Skeletal muscle cell (primary cell): Measurements from ENCODE around the gene PCBP3.
"Not testable (repeated sequence)": the region's sequence is repeated elsewhere in the genome, so short reads cannot be mapped to it uniquely, and the experiment has no call there.

Experiments
- DNase-seq: peaks from one replicate; pipeline ENCODE4 v3.0.0-alpha.2; 2010; ENCODE audit warnings: low read depth
- H3K4me3 ChIP-seq: 2 replicates; pipeline ENCODE4 v1.5.1; 2011; ENCODE audit warnings: low read depth, mild to moderate bottlenecking, control low read depth, low read length, moderate library complexity

Gene PCBP3

DNA sequence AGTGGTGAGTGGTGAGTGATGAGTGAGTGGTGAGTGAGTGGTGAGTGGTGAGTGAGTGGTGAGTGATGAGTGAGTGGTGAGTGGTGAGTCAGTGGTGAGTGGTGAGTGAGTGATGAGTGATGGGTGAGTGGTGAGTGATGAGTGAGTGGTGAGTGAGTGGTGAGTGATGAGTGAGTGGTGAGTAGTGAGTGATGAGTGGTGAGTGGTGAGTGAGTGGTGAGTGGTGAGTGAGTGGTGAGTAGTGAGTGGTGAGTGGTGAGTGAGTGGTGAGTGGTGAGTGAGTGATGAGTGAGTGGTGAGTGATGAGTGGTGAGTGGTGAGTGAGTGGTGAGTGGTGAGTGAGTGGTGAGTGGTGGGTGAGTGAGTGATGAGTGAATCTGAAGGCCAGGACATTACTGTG, 172.3 kb downstream of the PCBP3 start:
- not testable (repeated sequence) for H3K4me3 ChIP-seq

DNA sequence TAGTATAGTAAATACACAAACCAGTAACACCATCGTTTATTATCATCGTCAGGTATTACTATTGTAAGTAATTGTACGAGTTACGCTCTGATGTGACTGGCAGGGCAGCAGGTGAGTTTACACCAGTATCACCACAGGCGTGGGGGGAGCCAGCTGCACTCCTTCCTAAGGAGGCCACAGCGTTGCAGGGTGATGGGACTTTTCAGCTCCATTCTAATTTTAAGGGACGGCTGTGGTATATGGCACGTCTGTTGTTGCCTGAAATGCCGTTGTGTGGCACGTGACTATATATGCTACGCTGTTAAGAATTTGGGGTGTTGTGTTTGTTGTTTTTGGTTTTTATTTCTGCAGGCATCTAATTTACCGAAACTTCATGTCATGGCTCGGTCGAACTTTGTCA, 173.3 kb downstream of the PCBP3 start:
- no peak for DNase-seq

More for the DNA sequence above, 172.3 kb downstream of the PCBP3 start:
- DNase-seq: not testable (repeated sequence)

DNA sequence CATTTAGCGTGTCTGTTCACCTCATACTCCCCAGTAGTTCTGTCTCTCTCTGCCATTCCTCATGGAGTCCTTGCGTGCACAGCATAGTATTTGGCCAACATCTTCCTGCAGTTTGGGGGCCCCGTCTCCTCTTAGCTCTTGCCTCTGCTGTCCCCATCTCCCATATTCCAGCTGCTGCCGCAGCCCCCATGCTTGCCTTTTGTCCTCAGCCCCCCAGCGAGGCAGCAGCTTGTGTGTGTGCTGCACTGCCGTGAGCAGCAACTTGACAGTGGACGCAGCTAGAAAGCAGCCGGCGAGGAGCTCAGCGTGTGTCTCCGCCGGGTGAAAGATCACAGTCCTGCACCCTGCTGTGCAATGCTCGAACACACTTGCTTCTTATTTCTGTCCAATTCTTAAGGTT, 173.8 kb downstream of the PCBP3 start:
- H3K4me3 ChIP-seq: no peak overlapping the region
- DNase-seq: no peak

More for the DNA sequence above, 173.3 kb downstream of the PCBP3 start:
- no peak overlapping the region for H3K4me3 ChIP-seq

DNA sequence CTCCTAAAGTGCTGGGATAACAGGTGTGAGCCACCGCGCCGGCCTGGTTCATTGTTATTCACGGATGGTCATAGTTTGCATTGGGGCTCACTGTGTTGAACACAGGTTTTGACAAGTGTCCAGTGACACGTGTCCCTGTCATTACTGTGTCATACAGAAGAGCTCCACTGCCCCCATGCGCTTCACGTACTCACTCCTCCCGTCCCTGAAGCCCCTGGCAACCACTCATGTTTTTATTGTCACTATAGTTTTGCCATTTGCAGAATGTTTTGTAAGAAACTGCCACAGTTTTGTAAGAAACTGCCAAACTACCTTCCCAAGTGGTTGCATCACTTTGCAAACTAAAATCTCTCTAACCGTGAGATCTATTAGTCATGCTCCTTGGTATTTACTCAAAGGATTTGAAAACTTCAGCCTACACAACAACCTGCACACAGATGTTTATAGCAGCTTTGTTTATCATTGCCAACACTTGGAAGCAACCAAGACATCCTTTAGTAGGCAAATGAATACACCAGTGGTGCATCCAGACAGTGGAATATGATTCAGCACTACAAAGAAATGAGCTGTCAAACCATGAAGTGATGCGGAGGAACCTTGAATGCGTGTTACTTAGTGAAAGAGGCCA, 174.9 kb downstream of the PCBP3 start:
- H3K4me3 ChIP-seq: no peak overlapping the region
- no peak for DNase-seq

DNA sequence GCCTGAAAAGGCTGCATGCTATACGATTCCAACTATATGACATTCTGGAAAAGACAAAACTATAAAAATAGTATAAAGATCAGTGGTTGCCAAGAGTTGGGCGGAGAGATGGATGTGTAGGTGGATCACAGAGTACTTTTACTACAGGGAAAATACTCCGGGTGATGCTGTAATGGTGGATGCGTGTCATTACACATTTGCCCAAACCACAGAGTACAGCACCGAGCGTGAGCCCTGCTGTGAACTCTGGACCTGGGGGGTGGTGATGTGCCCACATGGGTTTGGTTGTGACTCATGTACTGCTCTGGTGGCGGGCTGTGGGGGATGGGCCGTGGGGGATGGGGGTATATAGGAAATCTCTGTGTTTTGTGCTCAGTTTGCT, 175.4 kb downstream of the PCBP3 start:
- peak; percentile 96 for DNase-seq
- H3K4me3 ChIP-seq: no peak overlapping the region

DNA sequence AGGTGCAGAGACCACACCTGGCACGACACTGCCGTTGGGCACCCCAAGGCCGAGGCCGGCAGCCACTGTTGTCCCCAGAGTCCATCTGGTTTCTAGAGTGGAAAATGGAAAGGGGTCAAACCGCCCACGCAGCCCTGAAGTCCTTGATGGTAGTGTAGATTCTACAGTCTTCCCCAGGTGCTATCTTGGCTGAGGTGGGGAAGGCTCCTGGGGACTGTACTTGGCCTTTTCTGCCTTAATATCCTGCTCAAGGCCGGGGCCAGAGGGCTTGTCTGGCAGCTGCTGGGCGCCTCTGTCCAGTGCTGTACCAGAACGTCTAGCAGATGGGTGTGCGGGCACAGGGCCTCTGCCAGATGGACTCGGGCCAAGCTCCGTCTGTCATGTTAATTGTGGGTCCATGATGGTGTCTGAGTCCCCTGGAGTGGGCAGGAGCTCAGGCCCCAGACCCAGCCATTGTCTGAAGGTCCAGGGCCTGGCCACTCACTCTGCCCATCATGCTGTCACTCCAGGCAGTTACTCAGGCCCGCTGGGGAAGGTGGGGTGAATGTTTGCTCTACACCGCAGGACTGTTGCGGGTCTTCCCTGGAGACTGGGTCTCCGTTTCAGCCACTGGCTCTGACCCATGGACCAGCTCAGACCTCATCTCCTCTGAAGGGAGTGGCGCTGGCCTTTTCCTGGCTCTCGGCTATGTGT, 176.1 kb downstream of the PCBP3 start:
- DNase-seq: peak; percentile 28
- H3K4me3 ChIP-seq: no peak overlapping the region

DNA sequence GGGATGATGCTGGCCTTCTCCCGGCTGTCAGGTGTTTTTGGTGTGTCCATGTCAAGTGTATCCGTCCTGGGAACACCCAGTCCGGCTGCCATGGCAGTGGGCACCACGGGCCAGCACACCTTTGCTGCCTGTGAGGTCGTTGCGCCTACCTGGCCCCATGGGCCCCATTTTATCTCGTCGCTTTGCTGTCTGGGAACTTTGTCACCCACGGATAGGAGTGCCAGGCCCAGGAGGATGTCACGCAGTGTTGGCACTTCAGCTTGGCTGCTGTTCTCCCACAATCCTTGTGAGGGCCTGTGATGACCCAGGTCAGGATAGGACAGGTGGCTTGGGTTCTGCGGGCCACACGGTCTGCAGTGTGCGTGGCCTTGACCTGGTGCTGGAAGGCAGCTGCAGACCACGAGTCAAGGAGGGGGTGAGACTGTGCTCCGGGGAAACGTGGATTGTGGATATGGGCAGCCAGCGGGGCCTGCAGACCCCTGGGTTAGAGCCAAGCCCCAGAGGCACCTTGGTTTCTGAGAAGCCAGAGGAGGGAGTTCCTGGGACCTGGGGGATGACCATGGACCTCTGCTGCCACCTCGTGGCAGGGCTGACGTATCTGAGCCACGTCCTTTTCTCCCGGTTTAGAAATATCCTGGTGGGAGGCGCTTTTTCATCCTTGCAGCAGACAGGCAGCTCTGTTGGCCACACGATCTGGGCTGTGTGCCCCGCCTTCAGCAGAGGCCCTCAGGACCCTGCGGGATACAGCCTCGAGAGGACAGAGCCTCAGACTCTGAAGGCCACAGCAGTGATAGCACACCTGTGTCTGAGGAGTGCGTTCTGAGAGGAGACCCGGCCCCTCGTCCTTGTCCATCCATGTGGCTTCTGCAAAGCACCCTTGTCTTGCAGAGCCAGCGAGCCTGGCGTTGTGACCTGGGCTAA, 176.9 kb downstream of the PCBP3 start:
- no peak overlapping the region for H3K4me3 ChIP-seq
- DNase-seq: peak; percentile 79

DNA sequence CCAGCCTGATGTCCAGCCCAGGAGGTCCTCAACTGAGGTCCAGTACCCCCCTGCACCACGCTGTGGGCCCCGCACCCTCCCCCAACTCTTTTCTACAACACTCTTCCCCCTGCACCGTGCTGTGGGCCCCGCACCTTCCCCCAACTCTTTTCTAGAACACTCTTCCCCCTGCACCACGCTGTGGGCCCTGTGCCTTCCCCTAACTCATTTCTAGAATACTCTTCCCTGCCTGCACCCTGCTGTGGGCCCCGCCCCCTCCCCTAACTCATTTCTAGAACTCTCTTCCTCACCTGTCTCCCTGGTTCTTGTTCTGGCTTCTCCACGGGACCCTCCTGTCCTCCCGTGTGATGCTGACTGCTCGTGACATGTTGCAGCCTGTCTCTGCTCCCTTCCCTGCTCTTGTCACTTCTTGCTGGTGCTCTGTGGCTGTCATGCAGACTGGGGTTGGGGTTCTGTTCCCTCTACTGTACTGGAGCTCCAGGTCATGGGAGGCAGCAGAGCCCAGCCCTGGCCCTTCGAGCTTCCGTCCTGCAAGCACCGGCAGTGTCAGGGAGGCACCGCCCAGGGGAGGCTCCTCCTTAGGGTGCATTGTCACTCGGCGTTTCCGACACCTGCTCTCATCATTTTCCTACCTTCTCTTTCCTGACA, 177.9 kb downstream of the PCBP3 start:
- H3K4me3 ChIP-seq: no peak overlapping the region
- DNase-seq: no peak

DNA sequence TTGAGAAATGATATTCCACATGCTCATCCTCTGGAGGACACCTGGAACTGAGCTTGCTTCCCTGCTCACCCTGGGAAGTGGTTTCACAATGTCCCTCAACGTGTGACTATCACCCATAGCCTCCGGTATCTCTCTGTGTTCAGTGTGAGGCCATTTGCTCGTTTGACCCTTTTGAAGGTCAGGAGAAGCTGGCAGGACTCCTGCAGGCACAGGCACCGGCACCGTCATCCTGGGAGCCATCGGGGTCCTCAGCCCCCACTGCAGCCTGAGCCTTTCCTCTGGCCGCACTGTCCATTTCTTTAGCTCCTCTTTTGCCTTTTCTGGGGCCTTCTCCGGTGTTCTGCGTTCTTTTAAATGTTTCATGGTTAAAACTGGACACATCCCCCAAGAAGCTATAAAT, 178.5 kb downstream of the PCBP3 start:
- no peak for DNase-seq
- H3K4me3 ChIP-seq: no peak overlapping the region

DNA sequence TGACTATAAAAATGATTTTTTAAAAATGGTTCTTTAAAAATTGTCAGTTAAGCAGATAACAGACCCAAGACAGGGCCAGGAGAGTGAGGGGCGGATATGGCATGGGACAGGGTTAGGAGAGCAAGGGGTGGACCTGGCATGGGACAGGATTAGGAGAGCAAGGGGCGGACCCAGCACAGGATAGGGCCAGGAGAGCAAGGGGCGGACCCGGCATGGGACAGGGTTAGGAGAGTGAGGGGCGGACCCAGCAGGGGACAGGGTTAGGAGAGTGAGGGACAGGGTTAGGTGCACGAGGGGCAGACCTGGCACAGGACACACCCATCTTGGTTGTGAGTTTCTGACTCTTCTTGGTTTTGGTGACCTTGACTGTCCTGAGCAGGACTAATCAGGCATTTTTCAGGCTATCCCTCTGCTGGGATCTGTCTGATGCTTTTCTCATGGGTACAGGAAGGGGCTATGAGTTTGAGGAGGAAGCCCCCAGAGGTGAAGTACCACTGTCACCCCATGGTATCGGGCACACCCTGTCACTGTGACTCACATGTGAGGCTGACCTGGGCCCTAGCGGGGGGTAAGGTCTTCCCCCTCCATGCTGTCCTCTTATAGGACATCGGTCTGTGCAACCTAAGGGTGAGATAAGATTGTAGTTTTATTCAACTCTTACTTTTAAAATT, 179.0 kb downstream of the PCBP3 start:
- DNase-seq: no peak

DNA sequence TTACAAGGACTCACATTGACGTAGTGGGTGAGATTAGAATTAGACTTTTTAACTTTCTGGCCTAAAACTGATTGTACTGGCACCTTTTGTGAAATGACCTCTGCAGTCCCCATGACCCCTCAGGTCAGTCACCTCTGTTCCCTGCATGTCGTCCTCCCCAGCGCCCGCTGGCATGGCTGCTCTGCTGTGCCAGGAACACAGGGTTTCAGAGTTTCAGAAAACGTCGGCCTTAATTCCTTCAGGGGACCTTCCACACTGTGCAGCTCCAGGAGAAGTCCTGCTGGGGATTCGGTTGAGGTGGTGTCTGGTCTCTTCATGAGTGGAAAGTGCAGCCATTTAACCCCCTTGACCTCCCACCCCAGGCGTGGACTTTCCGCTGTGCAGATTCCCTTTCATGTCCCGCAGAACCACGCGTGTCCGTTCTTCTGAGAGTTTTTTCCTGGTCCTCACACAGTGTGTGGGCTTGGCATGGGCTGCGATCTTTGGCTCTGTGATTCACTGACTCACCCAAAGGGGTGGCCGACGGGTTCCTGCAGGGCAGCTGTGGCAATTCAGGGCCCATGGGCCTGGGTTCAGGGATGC, 179.7 kb downstream of the PCBP3 start:
- H3K4me3 ChIP-seq: no peak overlapping the region
- no peak for DNase-seq

More for the DNA sequence above, 179.0 kb downstream of the PCBP3 start:
- no peak overlapping the region for H3K4me3 ChIP-seq

DNA sequence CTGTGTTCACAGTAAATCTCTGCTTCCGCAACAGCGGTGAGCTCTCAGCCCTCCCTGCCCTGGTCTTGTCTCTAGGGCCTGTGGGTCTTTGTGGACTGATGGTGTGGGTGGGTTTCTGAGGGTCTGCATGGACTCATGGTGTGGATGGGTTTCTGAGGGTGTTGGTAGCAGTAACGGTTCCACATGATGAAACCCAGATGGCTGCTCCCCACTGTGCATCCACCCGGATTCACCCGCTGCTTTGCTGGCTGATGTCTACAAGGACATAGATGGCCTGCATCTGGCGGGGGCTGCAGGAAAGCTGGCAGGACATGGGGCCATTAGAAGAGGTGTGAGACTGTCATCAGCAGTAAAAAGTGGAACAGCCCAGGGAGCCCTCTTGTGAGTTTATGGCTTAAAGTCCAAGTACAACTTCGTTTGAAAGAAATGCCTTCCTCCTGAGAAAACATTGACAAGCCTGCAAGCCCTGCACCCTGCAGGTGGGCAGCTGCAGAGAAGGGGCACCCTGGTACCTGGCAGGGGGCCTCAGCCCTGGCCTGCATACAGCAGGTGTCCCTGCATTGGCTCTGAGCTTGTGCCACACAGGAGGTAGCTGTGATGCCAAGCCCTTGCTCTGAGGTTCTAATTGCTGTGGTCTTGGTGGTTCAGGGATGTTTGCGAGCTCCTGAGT, 181.2 kb downstream of the PCBP3 start:
- no peak for DNase-seq
- no peak overlapping the region for H3K4me3 ChIP-seq

DNA sequence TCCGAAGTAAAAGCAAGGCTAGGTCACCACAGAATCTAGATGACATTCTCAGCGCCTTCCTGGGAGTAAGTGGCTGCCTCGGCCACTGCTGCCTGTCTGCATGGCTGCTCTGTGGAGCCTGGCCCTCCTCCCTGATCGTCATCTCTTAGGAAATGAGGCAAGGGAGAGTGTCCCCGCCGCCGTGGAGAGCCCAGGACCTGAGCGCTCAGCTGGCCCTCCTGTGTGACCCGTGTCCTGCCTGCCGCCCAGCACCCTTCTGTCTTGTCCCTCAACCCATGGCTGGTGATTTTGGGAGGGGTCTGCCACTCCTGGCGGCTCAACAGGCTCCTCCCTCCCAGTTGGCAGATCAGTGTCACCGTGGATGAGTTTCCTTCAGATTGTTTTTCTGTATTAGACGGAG, 181.7 kb downstream of the PCBP3 start:
- H3K4me3 ChIP-seq: no peak overlapping the region
- DNase-seq: no peak

DNA sequence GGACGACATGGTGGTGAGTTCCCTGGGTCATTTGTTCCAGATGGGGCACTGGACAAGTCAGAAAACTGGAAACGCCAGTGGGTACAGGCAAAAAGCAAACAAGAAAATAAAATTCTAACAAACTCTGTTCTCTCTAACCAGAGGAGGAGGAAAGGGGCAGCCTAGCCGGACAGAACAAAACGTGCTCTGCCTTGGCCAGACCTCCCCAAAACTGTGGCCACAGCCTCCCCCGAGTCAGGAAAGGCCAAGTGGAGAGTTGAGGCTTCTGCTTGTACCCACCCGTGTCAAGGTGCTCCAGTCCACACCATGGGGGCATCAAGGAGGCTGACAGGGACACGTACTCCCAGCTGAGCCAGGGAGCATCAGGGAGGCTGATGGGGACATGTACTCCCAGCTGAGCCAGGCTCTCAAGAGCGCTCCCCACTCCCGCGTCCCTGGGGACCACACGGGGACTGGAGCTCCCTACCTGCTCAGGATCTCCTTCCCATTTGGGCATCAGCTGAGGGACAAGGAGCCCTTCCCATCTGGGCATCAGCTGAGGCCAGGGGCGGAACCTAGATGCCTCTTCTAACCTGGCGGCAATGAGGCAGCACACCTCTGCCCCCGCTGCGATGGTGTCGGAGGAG, 183.3 kb downstream of the PCBP3 start:
- DNase-seq: no peak
- no peak overlapping the region for H3K4me3 ChIP-seq

DNA sequence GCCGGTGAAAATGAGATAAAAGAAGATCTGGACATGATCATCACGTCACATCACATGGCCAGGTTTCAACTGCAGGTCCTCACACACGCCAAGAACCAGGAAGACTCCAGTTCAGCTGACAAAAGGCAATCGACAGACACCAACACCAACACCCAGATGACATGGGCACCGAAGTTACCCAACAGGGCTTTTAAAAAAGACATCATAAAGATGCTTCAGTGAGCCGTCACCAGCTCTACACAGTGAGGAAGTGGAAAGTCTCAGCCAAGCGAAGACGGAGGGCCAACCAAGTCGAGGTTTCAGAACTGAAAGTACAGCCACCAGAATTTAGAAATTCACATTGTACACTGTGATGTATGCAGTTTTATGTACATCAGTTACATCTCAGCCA, 183.8 kb downstream of the PCBP3 start:
- no peak for DNase-seq
- H3K4me3 ChIP-seq: no peak overlapping the region

DNA sequence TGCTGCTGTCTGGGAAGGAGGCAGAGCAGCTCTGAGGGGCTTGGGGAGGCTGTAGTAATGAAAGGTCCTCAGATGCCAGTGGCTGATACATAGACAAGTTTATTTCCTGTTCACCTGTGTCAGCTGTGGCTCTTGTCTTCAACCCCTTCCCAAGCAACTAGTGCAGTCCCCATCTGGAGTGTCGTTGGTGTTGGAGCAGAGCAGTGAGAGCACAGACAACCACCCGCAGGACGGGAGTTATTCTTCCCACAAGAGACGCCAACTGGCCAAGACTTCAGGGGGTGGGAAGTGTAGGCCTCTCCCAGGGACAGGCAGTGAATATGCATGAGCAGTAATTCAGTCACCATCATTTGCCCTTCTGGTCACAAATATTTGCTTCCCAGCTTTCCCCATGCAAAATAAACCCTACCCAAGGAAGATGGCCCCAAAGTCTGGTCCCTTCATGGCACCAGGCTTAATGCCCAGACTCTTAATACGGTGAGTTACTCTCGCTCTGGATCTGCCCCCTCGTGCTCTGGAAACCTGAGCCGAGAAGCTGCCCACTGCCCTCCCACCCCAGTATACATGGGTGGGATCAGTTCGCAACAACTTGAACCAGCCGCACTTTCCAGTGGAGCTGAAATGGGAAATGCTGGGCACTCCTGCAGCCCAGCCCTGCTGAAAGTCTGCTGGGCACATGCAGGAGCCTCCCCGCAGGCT, 184.5 kb downstream of the PCBP3 start:
- no peak overlapping the region for H3K4me3 ChIP-seq
- no peak for DNase-seq
